ENCODE results near the gene UBE2M. TPM values are rescaled to one million over a fixed set of nuclear protein-coding genes. Genes with fewer than 3 reads are reported as not detected.

The UBE2M gene
- 100 to 1,000 TPM; 101 to 126 TPM for total RNA-seq

GRCh38 chr19:58558066-58558622, at the start of gene UBE2M:
UBE2M (minus strand) TSS chr19:58558611; CDS start chr19:58558381, 230 bp downstream.

GRCh38 chr19:58572818-58573657, 14.6 kb upstream of the UBE2M start, which contains the start of gene MZF1:
MZF1 (minus strand) TSS chr19:58573335; CDS start chr19:58571389, 1,946 bp downstream.

GRCh38 chr19:58554494-58555368, 3.7 kb downstream of the UBE2M start, which contains the start of gene CHMP2A:
CHMP2A (minus strand) TSS chr19:58555105; CDS start chr19:58554212, 893 bp downstream.

GRCh38 chr19:58543826-58544590, 14.4 kb downstream of the UBE2M start, which contains the start of gene TRIM28:
TRIM28 (plus strand) TSS chr19:58544064; CDS start chr19:58544758, 694 bp downstream.

GRCh38 chr19:58519355-58520256, 38.8 kb downstream of the UBE2M start, which contains the start of gene ZBTB45:
ZBTB45 (minus strand) TSS chr19:58519810; CDS start chr19:58517673, 2,137 bp downstream.

GRCh38 chr19:58511353-58512208, 46.8 kb downstream of the UBE2M start, which contains the start of gene SLC27A5:
SLC27A5 (minus strand) TSS chr19:58511992; CDS start chr19:58511955, 37 bp downstream.

Small RNA genes within 50 kb of the gene (small RNA-seq; reads per million reads assigned to genes)
- 0.60 to 1.5 reads per million in 2 donors for gene MIR6807
- gene RN7SL525P: 0.09 to 0.41 reads per million in 2 donors

Other genes starting within 250 kb of the UBE2M start
- 1 to 10 TPM; 4.1 to 5.0 TPM for gene ZSCAN22, start 231.6 kb downstream of the UBE2M start, total RNA-seq
- 1 to 10 TPM; 1.7 to 7.0 TPM for gene A1BG, start 205.1 kb downstream of the UBE2M start, total RNA-seq
- gene ZNF497, start 195.9 kb downstream of the UBE2M start, total RNA-seq: 1 to 10 TPM in 1 of 2 donors, under 1 TPM in 1; 0.67 to 1.0 TPM
- 1 to 10 TPM; 1.7 to 3.8 TPM for gene ZNF837, start 177.6 kb downstream of the UBE2M start, total RNA-seq
- gene RPS5, start 171.3 kb downstream of the UBE2M start, total RNA-seq: 1,000 to 10,000 TPM in 1 of 2 donors, 100 to 1,000 TPM in 1; 673 to 1,376 TPM
- gene RNF225, start 163.0 kb downstream of the UBE2M start, total RNA-seq: under 1 TPM in 1 of 2 donors, not detected in 1; 0.33 TPM
- 10 to 100 TPM; 14.8 to 16.7 TPM for gene ZNF584, start 150.0 kb downstream of the UBE2M start, total RNA-seq
- 1 to 10 TPM; 7.6 to 8.7 TPM for gene ZNF132, start 118.5 kb downstream of the UBE2M start, total RNA-seq
- 10 to 100 TPM; 12.7 to 13.8 TPM for gene ZNF324B, start 107.0 kb downstream of the UBE2M start, total RNA-seq
- 10 to 100 TPM; 16.0 to 18.2 TPM for gene ZNF324, start 91.5 kb downstream of the UBE2M start, total RNA-seq
- gene ZNF446, start 82.3 kb downstream of the UBE2M start, total RNA-seq: 1 to 10 TPM; 5.7 to 7.9 TPM
- 10 to 100 TPM in 1 of 2 donors, 1 to 10 TPM in 1; 6.0 to 11.7 TPM for gene SLC27A5, start 46.6 kb downstream of the UBE2M start, total RNA-seq
- 1 to 10 TPM; 7.6 to 8.0 TPM for gene ZBTB45, start 38.8 kb downstream of the UBE2M start, total RNA-seq
- gene TRIM28, start 14.5 kb downstream of the UBE2M start, total RNA-seq: 100 to 1,000 TPM; 204 to 363 TPM
- 10 to 100 TPM; 69.6 to 82.6 TPM for gene CHMP2A, start 3.5 kb downstream of the UBE2M start, total RNA-seq
- gene MZF1, start 14.7 kb upstream of the UBE2M start, total RNA-seq: 10 to 100 TPM in 1 of 2 donors, 1 to 10 TPM in 1; 8.7 to 12.0 TPM

All from melanocyte of skin (primary cell).